Colonic mucosa (tissue), 4 donors: ENCODE measurements around the gene DHRS3. TPM values are rescaled to one million over a fixed set of nuclear protein-coding genes. Genes with fewer than 3 reads are reported as not detected.

ENCODE experiments used
- DNase-seq: peaks from one replicate; pipeline ENCODE4 v3.0.0-alpha.2; 2020
- H3K27ac ChIP-seq: fragments of 200-600 bp; one replicate; pipeline ENCODE4 v1.8.0; 2021
- H3K27me3 ChIP-seq: fragments of 200-600 bp; one replicate; pipeline ENCODE4 v1.8.0; 2021
- H3K36me3 ChIP-seq: fragments of 200-600 bp; one replicate; pipeline ENCODE4 v1.8.0; 2021
- H3K4me1 ChIP-seq: fragments of 200-600 bp; one replicate; pipeline ENCODE4 v1.8.0; 2021; ENCODE audit warnings: mild to moderate bottlenecking
- H3K4me3 ChIP-seq: fragments of 200-600 bp; one replicate; pipeline ENCODE4 v1.8.0; 2021
- H3K9ac ChIP-seq, 2 donors: one replicate each; pipeline ENCODE4 v1.7.0; 2013; ENCODE audit warnings: control low read depth in 2 of 2, low read depth in 2 of 2, low read length in 2 of 2
- H3K9me3 ChIP-seq: fragments of 200-600 bp; one replicate; pipeline ENCODE4 v1.8.0; 2021
- intact Hi-C: fragments of 100-400 bp; cut with DNase I; formaldehyde crosslinking; loops from one replicate; pipeline ENCODE4 v1.14.1; 2022
- total RNA-seq, 2 donors: library from RNA; stranded (reverse); fragmentation: NEBNext Ultra II Directional in 1 of 2; extraction: Animal tissue kit (Norgen Biotek cat#: 25700) in 1 of 2; gene quantifications; one replicate each; pipeline ENCODE4 v1.2.1, GENCODE V29; 2021
- TF ChIP-seq, protein P1 (sequence below): fragments of 200-600 bp; IDR thresholded peaks from one replicate; pipeline ENCODE4 v1.8.0; 2022; ENCODE audit warnings: antibody characterized with exemption, mild to moderate bottlenecking
- donor health status: healthy.
- donor health status: DM: no; HTN: no; CAD: no.
- donor health status: DM: no; HTN: no; CAD: no.

Gene DHRS3
- total RNA-seq, 2 donors from 2014 or later = 69.6 to 120 TPM

DNA sequence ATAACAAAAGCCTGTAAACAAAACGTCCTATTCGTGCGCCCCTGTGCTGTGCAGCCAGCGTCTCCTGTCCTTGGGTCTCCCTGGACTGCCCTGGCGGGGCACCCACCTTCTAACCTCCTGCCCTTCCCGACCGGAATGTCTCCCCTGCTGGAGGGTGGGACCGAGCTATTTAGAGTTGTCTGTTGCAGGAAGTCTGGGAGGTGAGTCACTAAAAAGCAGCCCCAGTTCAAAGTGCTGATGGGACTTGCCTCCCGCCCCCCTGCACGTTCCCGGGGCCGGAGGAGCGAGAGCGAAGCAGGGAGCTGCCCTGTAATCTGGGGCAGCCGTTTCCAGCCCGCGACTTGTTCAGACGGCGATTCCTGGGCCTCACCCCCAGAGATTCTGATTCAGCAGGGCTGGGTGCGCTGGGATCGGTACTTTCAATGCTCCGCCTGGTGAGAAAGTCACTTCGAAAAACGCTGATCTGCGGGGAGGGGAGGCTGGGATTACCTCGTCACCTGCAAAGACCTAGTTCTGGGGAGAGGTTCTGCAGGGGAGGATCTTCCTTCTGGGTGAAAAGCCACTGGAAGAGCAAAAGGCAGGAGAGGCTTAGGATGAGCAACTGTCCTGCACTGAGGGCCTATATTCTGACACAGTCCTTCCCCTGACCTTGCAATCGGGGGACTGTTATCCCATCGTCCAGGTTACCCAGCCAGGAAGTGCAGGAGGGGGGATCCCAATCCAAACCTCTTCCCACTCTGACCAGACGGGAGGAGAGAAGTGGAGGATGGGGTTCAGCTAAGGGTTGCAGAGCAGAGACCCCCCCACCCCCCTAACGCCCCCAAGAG lies 1.2 kb upstream of the DHRS3 start:
- peak overlapping the region; percentile 86 for H3K4me3 ChIP-seq
- intact Hi-C loops = loop anchor here (5.0 kb wide), 1 partner anchor 212 kb away; no protein-coding TSS in a partner anchor
- peak; percentile 90 for DNase-seq
- TF ChIP-seq, protein P1, sequence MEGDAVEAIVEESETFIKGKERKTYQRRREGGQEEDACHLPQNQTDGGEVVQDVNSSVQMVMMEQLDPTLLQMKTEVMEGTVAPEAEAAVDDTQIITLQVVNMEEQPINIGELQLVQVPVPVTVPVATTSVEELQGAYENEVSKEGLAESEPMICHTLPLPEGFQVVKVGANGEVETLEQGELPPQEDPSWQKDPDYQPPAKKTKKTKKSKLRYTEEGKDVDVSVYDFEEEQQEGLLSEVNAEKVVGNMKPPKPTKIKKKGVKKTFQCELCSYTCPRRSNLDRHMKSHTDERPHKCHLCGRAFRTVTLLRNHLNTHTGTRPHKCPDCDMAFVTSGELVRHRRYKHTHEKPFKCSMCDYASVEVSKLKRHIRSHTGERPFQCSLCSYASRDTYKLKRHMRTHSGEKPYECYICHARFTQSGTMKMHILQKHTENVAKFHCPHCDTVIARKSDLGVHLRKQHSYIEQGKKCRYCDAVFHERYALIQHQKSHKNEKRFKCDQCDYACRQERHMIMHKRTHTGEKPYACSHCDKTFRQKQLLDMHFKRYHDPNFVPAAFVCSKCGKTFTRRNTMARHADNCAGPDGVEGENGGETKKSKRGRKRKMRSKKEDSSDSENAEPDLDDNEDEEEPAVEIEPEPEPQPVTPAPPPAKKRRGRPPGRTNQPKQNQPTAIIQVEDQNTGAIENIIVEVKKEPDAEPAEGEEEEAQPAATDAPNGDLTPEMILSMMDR = no peak
- no peaks in the 10 kb centered on the region for H3K36me3 ChIP-seq
- H3K4me1 ChIP-seq = peaks cover 8% of the 10 kb centered on the region
- peak overlapping the region; percentile 70 to 82 for H3K9ac ChIP-seq
- no peaks in the 10 kb centered on the region for H3K27me3 ChIP-seq
- H3K27ac ChIP-seq = peak overlapping the region; percentile 97
- no peaks in the 10 kb centered on the region for H3K9me3 ChIP-seq

DNA sequence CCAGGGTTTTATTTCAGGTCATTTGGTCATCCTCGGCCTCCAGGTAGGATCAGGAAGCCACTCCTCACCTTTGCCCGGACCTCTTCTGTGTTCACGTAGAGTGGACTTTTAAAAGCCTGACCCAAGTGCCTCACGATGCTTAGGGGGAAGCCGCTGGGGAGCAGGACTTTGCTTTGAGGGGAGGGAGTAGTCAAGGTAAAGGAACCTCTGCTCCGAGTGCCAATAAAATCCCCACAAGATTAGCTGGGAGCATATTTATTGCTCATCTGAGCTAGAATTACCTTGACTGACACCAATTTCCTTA lies 603 bp upstream of the DHRS3 start:
- Histone ChIP-seq H3K9me3 (no peaks in the 10 kb centered on the region), H3K4me1 (peaks cover 8% of the 10 kb centered on the region), H3K27me3 (no peaks in the 10 kb centered on the region), H3K9ac (peak overlapping the region; percentile 70 to 82), H3K36me3 (no peaks in the 10 kb centered on the region), H3K27ac (peak overlapping the region; percentile 97), H3K4me3 (peak overlapping the region; percentile 86)
- TF ChIP-seq, protein P1 = no peak
- DNase-seq = peak; percentile 66
- intact Hi-C loops = loop anchor here (5.0 kb wide), 1 partner anchor 211 kb away; no protein-coding TSS in a partner anchor

- Histone ChIP-seq H3K4me3 (peak overlapping the region; percentile 86), H3K9me3 (no peaks in the 10 kb centered on the region), H3K27me3 (no peaks in the 10 kb centered on the region), H3K9ac (peak overlapping the region; percentile 82 to 91), H3K4me1 (peaks cover 8% of the 10 kb centered on the region), H3K27ac (peak overlapping the region; percentile 97), H3K36me3 (no peaks in the 10 kb centered on the region)
- TF ChIP-seq, protein P1 = no peak
- peak; percentile 75 for DNase-seq
- intact Hi-C loops = loop anchor here (2.0 to 5.0 kb wide), 2 partner anchors 21 to 210 kb away; no protein-coding TSS in a partner anchor
Measured at GRCh38 chr1:12617511-12617900, 504 bp downstream of the DHRS3 start.

- no peaks in the 10 kb centered on the region for H3K36me3 ChIP-seq
- peak overlapping the region; percentile 97 for H3K27ac ChIP-seq
- H3K27me3 ChIP-seq = no peaks in the 10 kb centered on the region
- H3K4me1 ChIP-seq = peaks cover 8% of the 10 kb centered on the region
- peak overlapping the region; percentile 86 for H3K4me3 ChIP-seq
- H3K9me3 ChIP-seq = no peaks in the 10 kb centered on the region
- H3K9ac ChIP-seq = peak overlapping the region; percentile 82 to 91
- intact Hi-C loops = loop anchor here (2.0 to 5.0 kb wide), 2 partner anchors 20 to 210 kb away; no protein-coding TSS in a partner anchor
- DNase-seq = no peak
- TF ChIP-seq, protein P1 = no peak
Measured at GRCh38 chr1:12616709-12617373, 1.2 kb downstream of the DHRS3 start.

DNA sequence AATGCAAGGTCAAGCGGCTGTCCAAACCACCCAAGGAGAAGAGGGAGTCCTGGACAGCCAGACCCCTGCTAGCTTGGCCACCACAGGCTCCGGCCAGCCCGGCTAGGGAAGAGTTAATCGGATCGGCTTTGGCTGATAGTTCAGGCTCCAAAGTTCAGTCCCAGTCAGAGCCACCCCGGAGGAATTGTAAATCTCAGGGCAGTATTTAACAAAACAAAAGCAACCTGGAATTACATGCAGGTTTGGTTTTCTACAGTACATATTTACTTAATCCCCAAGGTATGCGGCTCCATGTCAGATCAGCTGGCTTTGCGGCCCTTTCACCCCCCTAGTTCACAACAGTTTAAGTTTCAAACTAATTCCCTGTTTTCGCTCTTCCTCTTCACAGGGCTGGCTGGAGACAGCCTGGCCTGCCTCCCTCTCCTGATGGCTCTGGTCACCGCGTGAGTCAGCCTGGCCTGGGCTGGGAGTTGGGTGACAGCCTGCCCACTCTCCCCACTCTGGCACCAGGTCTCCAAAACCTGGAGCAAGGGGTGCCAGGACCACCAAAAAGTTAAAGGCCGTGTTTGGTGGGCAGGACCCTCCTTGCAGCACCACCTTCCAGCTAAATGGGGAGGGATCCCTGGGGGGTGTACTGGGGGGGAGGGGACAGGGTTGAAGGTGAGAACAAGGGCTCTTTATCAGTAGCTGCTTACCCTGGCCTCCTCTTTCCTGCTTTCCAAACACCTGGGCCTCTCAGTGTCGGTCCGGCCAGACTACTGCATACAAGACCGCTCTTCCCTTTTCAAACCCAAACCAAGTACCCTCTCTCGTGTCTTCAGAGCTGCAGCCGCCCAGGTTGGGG lies 1.9 kb downstream of the DHRS3 start:
- intact Hi-C loops = loop anchor here (2.0 to 5.0 kb wide), 3 partner anchors 19 to 209 kb away; no protein-coding TSS in a partner anchor
- peaks cover 8% of the 10 kb centered on the region for H3K4me1 ChIP-seq
- DNase-seq = peak; percentile 87

More for the DNA sequence above, 1.9 kb downstream of the DHRS3 start:
- Histone ChIP-seq H3K9me3 (no peaks in the 10 kb centered on the region), H3K27me3 (no peaks in the 10 kb centered on the region), H3K36me3 (no peaks in the 10 kb centered on the region), H3K4me3 (peak overlapping the region; percentile 86), H3K27ac (peak overlapping the region; percentile 97), H3K9ac (peak overlapping the region; percentile 82 to 91)
- TF ChIP-seq, protein P1 = no peak
